Gastrocnemius medialis (tissue), 4 donors: ENCODE results near the gene HAUS6. TPM values are rescaled to one million over a fixed set of nuclear protein-coding genes. Genes with fewer than 3 reads are reported as not detected.
A peak's percentile ranks its signal among the peaks of the same experiment; 100 is the strongest.
"Not testable (repeated sequence)": the region's sequence is repeated elsewhere in the genome, so short reads cannot be mapped to it uniquely, and the experiment has no call there.

ENCODE experiments used
- ATAC-seq, 2 donors: fragments of 150-250 bp; one replicate each; pipeline ENCODE4 v1.9.1; 2016
- DNase-seq, 2 donors: peaks; one replicate each; pipeline ENCODE4 v3.0.0-alpha.2; 2019
- H3K27ac ChIP-seq, 4 donors: fragments of 200-600 bp; sonication (generic); 1 replicate in 1 of 4; 2 replicates in 3 of 4; pipeline ENCODE4 v1.5.1; 2016 to 2018; ENCODE audit warnings: mild to moderate bottlenecking in 2 of 4, moderate library complexity in 1 of 4
- H3K27me3 ChIP-seq, 3 donors: fragments of 200-600 bp; sonication (generic) in 2 of 3; 1 replicate in 1 of 3; 2 replicates in 2 of 3; pipeline versions ENCODE4 v1.5.1 to v1.6.0; 2016 to 2019; ENCODE audit warnings: mild to moderate bottlenecking in 1 of 3, moderate library complexity in 1 of 3
- H3K36me3 ChIP-seq, 2 donors: fragments of 200-600 bp; sonication (generic) in 1 of 2; one replicate each; pipeline ENCODE4 v1.5.1; 2017 to 2018
- H3K4me1 ChIP-seq, 2 donors: fragments of 200-600 bp; sonication (generic) in 1 of 2; one replicate each; pipeline ENCODE4 v1.5.1; 2016 to 2017; ENCODE audit warnings: mild to moderate bottlenecking in 2 of 2
- H3K4me3 ChIP-seq, 4 donors: fragments of 200-600 bp; sonication (generic) in 3 of 4; 1 replicate in 1 of 4; 2 replicates in 3 of 4; pipeline ENCODE4 v1.5.1; 2016 to 2019; ENCODE audit warnings: mild to moderate bottlenecking in 2 of 4
- H3K9me3 ChIP-seq, 3 donors: fragments of 200-600 bp; sonication (generic) in 2 of 3; 1 replicate in 1 of 3; 2 replicates in 2 of 3; pipeline ENCODE4 v1.5.1; 2016 to 2019
- CTCF ChIP-seq, 5 experiments: fragments of 450-650 bp in 3 of 5; fragments of 200-600 bp in 2 of 5; sonication (generic) in 2 of 5; IDR thresholded peaks in 4 of 5; conservative IDR thresholded peaks in 1 of 5; 1 replicate in 4 of 5; 2 replicates in 1 of 5; pipeline ENCODE4 v1.5.1; 2016 to 2019; ENCODE audit warnings: antibody characterized with exemption in 5 of 5, mild to moderate bottlenecking in 3 of 5, moderate library complexity in 3 of 5
- POLR2A ChIP-seq, 2 donors: fragments of 450-650 bp; IDR thresholded peaks; one replicate each; pipeline ENCODE4 v1.6.1; 2017; ENCODE audit warnings: antibody characterized with exemption in 2 of 2, mild to moderate bottlenecking in 2 of 2, moderate library complexity in 2 of 2
- in situ Hi-C, 4 donors: fragments of 200-750 bp; cut with MboI; loops; one replicate each; pipeline versions ENCODE4 v1.15.0 to v1.8.0; 2017; ENCODE audit warnings: low sequenced_read_pairs in 4 of 4
- intact Hi-C: fragments of 100-400 bp; cut with DNase I; formaldehyde crosslinking; loops from one replicate; pipeline ENCODE4 v1.15.1; 2023; ENCODE audit warnings: low total_unique reads
- total RNA-seq, 4 donors: library from RNA; depleted of rRNA; stranded (reverse); fragments of >200 nt; gene quantifications; one replicate each; pipeline versions ENCODE4 v1.1.0 to v1.2.3, GENCODE V29; 2016

The HAUS6 gene, protein sequence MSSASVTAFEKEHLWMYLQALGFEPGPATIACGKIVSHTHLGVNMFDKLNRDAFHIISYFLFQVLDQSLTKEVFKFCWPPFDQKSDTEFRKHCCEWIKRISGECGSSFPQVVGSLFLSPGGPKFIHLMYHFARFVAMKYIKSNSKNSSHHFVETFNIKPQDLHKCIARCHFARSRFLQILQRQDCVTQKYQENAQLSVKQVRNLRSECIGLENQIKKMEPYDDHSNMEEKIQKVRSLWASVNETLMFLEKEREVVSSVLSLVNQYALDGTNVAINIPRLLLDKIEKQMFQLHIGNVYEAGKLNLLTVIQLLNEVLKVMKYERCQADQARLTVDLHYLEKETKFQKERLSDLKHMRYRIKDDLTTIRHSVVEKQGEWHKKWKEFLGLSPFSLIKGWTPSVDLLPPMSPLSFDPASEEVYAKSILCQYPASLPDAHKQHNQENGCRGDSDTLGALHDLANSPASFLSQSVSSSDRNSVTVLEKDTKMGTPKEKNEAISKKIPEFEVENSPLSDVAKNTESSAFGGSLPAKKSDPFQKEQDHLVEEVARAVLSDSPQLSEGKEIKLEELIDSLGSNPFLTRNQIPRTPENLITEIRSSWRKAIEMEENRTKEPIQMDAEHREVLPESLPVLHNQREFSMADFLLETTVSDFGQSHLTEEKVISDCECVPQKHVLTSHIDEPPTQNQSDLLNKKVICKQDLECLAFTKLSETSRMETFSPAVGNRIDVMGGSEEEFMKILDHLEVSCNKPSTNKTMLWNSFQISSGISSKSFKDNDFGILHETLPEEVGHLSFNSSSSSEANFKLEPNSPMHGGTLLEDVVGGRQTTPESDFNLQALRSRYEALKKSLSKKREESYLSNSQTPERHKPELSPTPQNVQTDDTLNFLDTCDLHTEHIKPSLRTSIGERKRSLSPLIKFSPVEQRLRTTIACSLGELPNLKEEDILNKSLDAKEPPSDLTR
- 1 to 10 TPM; 3.7 to 6.3 (median 5.3) TPM for total RNA-seq

- no peaks in the 10 kb centered on the region for H3K9me3 ChIP-seq
- peak; percentile 67 to 80 (median 73) for TF ChIP-seq CTCF (IDR thresholded peaks at IDR 0.05 in 4 of 5, conservative IDR thresholded peaks at IDR 0.05 in 1 of 5)
- peak; percentile 67 to 71 for TF ChIP-seq POLR2A (IDR thresholded peaks at IDR 0.05)
- H3K36me3 ChIP-seq: no peaks in the 10 kb centered on the region
- DNase-seq (peak; percentile 95 to 97), ATAC-seq (peak; percentile 97 to 99)
- peak within 1 kb of the TSS; percentile 78 to 96 (median 92) for H3K27ac ChIP-seq
- in situ Hi-C loops (loop anchor here in 3 of 4 donors (5.0 to 10.0 kb wide), 2 partner anchors 62 to 80 kb away; no protein-coding TSS in a partner anchor), intact Hi-C loops (loop anchor here (2.0 to 5.0 kb wide), 3 partner anchors 54 to 280 kb away; partner anchors contain the start of genes RPS6 and RRAGA)
- H3K4me1 ChIP-seq: peaks cover 19 to 21% of the 10 kb centered on the region in 2 donors
- peak within 1 kb of the TSS; percentile 66 to 92 (median 82) for H3K4me3 ChIP-seq
- H3K27me3 ChIP-seq: no peaks in the 10 kb centered on the region
Observed at GRCh38 chr9:19102631-19103345, at the start of gene HAUS6. Gene HAUS6, minus strand, starts transcription at chr9:19102904. Its CDS starts 253 bp downstream, at chr9:19102651.

DNA sequence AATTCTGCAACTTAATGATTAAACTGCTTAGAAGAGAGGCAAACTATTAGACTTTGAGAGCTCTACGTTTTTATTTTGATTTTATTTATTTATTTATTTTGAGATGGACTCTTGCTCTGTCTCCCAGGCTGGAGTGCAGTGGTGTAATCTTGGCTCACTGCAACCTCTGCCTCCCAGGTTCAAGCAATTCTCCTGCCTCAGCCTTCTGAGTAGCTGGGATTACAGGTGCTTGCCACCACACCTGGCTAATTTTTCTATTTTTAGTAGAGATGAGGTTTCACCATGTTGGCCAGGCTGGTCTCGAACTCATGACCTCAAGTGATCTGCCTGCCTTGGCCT, 49.4 kb upstream of the HAUS6 start:
- DNase-seq, in situ Hi-C loops, H3K27me3 ChIP-seq, ATAC-seq, H3K36me3 ChIP-seq, H3K4me3 ChIP-seq, intact Hi-C loops, H3K27ac ChIP-seq, H3K4me1 ChIP-seq, H3K9me3 ChIP-seq: not testable (repeated sequence)

DNA sequence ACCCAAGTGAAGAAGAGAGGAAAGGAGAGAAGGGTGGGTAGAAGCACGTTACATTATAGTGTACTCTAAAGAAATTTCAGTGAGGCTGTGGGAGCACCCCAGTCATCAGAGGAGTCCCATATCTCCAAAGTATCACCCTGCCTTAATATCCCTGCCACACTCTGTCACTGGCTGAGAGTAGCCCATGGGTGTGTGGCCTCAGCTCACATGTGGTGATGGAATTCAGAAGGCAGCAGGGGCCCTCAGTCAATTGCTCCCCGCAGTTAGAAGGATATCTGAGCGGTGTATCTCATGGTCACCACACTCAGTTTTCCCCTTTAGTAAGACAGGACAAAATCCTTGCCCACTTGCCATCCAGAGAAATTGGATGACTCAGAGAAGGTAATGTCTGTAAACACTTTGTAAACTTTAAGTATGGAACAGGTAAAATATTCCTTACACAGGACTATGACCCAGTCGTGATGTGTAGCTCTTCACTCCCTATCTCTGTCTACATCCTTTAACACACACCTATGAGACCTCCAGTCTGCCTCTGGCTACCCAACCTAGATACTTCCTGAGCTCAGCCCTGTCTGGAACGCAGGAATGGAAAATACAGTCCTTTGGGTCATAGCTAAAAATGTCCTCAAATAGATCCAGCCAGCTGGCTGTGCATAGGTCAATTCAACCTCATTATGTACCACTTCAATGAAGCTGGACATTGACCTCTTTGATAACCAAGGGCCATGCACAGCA, 48.9 kb upstream of the HAUS6 start:
- H3K9me3 ChIP-seq: no peaks in the 10 kb centered on the region
- intact Hi-C loops (no loop called here), in situ Hi-C loops (no loop called here)
- peaks cover 0 to 5% of the 10 kb centered on the region in 2 donors for H3K4me1 ChIP-seq
- H3K27me3 ChIP-seq: no peaks in the 10 kb centered on the region
- ATAC-seq (no peak), DNase-seq (no peak)
- H3K36me3 ChIP-seq: no peaks in the 10 kb centered on the region
- TF ChIP-seq CTCF (IDR thresholded peaks at IDR 0.05 in 4 of 5, conservative IDR thresholded peaks at IDR 0.05 in 1 of 5) (no peak), POLR2A (IDR thresholded peaks at IDR 0.05) (no peak)
- H3K27ac ChIP-seq: no peak overlapping the region
- H3K4me3 ChIP-seq: no peak overlapping the region

DNA sequence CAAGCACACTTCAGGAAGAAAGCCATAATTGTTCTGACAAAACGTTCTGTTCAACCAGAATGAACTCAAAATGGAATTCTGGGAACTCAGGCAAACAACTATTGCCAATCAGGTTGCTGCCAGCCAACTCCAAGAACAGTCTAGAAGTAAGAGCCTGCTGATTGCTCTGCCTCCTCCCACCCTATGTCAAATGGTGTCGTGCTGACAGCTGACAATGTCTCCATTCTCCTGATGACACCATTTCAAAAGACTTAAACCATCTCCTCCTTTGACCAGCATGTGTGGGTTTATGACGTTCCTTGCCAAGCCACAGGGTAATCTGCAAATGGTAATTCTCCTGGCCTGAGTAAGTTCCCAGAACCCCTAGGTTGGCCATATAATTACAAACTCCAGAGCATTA, 46.5 kb upstream of the HAUS6 start:
- in situ Hi-C loops: no loop called here
- ATAC-seq (no peak), DNase-seq (no peak)
- intact Hi-C loops: no loop called here
- Histone ChIP-seq H3K27ac (no peak overlapping the region), H3K27me3 (no peaks in the 10 kb centered on the region), H3K4me3 (no peak overlapping the region), H3K9me3 (no peaks in the 10 kb centered on the region), H3K4me1 (peaks cover 0 to 5% of the 10 kb centered on the region in 2 donors), H3K36me3 (no peaks in the 10 kb centered on the region)
- TF ChIP-seq POLR2A (IDR thresholded peaks at IDR 0.05) (no peak), CTCF (IDR thresholded peaks at IDR 0.05 in 4 of 5, conservative IDR thresholded peaks at IDR 0.05 in 1 of 5) (no peak)
